ENCODE measurements around the gene YBX2.

Gene YBX2

DNA sequence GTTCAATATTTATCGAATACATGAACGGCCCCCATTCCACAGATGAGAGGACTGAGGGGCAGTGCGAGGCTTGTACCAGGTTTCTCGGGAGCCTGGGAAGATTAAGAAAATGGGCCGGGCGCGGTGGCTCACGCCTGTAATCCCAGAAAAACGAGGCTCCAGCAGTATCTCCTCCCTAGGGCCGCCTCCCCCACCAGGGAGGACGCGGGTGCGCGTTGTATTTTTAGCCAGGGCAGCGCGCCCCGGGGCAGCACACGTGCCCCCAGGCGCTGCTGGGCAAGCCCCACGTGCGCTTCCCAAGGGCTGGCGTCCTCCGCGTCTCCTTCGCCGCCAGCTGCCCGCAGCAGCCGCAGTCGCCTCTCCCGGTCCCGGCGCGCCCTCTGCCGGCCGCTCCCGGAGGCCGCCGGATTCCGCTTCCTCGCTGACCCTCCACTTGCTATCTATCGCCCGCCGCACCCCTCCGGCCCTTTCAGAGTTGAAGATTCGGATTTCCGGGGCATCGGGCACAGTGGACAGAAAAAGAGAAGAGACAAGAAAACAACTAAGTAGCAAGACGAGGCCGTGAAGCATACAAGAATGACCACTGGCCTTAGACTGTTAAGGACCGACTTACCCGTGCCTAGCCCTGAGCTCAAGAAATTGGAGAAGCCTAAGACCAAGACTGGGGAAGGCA lies 1.9 kb upstream of the YBX2 start (continued):
- TF ChIP-seq ELK4 (IDR thresholded peaks at IDR 0.05; ENCODE audit: borderline replicate concordance, low read depth, low read length) (no peak), KLF8 (tag by site-specific recombination; IDR thresholded peaks at IDR 0.05) (peak; percentile 54; the same call in 1 of the 2 replicates), ZBTB48 (tag by site-specific recombination; IDR thresholded peaks at IDR 0.05) (peak; percentile 38; the same call in 1 of the 2 replicates), ZNF558 (tag by site-specific recombination; IDR thresholded peaks at IDR 0.05) (no peak), ZIC2 (tag by site-specific recombination; IDR thresholded peaks at IDR 0.05) (peak; percentile 65), ZNF654 (tag by site-specific recombination; IDR thresholded peaks at IDR 0.05; ENCODE audit: low read depth) (peak; percentile 79), ZNF404 (tag by site-specific recombination; IDR thresholded peaks at IDR 0.05) (no peak), GLIS1 (tag by site-specific recombination; IDR thresholded peaks at IDR 0.05) (peak; percentile 80), BCL11A (tag by site-specific recombination; IDR thresholded peaks at IDR 0.05; ENCODE audit: low read depth) (no peak), ZNF114 (tag by site-specific recombination; IDR thresholded peaks at IDR 0.05) (no peak), ZNF169 (tag by site-specific recombination; IDR thresholded peaks at IDR 0.05) (no peak), ZNF214 (tag by site-specific recombination; IDR thresholded peaks at IDR 0.05; ENCODE audit: borderline replicate concordance) (no peak), ZNF585B (tag by site-specific recombination; IDR thresholded peaks at IDR 0.05) (no peak), ZNF157 (tag by site-specific recombination; IDR thresholded peaks at IDR 0.05) (no peak), IKZF3 (tag by site-specific recombination; IDR thresholded peaks at IDR 0.05) (peak; percentile 93), ZNF184 (tag by site-specific recombination; IDR thresholded peaks at IDR 0.05) (0 out of 2 replicates have a peak, but pooled peaks have one; percentile 33), FEZF1 (tag by site-specific recombination; IDR thresholded peaks at IDR 0.05) (no peak), ZNF202 (tag by site-specific recombination; IDR thresholded peaks at IDR 0.05; ENCODE audit: borderline replicate concordance) (no peak), KLF16 (tag by site-specific recombination; IDR thresholded peaks at IDR 0.05) (peak; percentile 75), ZEB2 (tag by site-specific recombination; IDR thresholded peaks at IDR 0.05) (peak; percentile 56; the same call in 1 of the 2 replicates), ZNF354C (tag by site-specific recombination; IDR thresholded peaks at IDR 0.05; ENCODE audit: borderline replicate concordance, low read depth) (no peak), TRIM28 (IDR thresholded peaks at IDR 0.05; ENCODE audit: borderline replicate concordance, low read length) (no peak), MEIS1 (CRISPR knock-in tag; IDR thresholded peaks at IDR 0.05; ENCODE audit: borderline replicate concordance) (no peak), ZSCAN5A (tag by site-specific recombination; IDR thresholded peaks at IDR 0.05) (no peak), ZNF350 (tag by site-specific recombination; IDR thresholded peaks at IDR 0.05) (no peak), ZNF777 (tag by site-specific recombination; IDR thresholded peaks at IDR 0.05; ENCODE audit: borderline replicate concordance) (no peak), RBAK (tag by site-specific recombination; IDR thresholded peaks at IDR 0.05) (no peak), ZNF521 (tag by site-specific recombination; IDR thresholded peaks at IDR 0.05) (no peak), ZNF132 (tag by site-specific recombination; IDR thresholded peaks at IDR 0.05; ENCODE audit: borderline replicate concordance) (no peak)
- TF ChIP-seq, protein P1, sequence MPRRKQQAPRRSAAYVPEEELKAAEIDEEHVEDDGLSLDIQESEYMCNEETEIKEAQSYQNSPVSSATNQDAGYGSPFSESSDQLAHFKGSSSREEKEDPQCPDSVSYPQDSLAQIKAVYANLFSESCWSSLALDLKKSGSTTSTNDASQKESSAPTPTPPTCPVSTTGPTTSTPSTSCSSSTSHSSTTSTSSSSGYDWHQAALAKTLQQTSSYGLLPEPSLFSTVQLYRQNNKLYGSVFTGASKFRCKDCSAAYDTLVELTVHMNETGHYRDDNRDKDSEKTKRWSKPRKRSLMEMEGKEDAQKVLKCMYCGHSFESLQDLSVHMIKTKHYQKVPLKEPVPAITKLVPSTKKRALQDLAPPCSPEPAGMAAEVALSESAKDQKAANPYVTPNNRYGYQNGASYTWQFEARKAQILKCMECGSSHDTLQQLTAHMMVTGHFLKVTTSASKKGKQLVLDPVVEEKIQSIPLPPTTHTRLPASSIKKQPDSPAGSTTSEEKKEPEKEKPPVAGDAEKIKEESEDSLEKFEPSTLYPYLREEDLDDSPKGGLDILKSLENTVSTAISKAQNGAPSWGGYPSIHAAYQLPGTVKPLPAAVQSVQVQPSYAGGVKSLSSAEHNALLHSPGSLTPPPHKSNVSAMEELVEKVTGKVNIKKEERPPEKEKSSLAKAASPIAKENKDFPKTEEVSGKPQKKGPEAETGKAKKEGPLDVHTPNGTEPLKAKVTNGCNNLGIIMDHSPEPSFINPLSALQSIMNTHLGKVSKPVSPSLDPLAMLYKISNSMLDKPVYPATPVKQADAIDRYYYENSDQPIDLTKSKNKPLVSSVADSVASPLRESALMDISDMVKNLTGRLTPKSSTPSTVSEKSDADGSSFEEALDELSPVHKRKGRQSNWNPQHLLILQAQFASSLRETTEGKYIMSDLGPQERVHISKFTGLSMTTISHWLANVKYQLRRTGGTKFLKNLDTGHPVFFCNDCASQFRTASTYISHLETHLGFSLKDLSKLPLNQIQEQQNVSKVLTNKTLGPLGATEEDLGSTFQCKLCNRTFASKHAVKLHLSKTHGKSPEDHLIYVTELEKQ (tag by site-specific recombination; IDR thresholded peaks at IDR 0.05; ENCODE audit: borderline replicate concordance) = peak; percentile 6; the same call in 1 of the 2 replicates
- TF ChIP-seq, protein P2, sequence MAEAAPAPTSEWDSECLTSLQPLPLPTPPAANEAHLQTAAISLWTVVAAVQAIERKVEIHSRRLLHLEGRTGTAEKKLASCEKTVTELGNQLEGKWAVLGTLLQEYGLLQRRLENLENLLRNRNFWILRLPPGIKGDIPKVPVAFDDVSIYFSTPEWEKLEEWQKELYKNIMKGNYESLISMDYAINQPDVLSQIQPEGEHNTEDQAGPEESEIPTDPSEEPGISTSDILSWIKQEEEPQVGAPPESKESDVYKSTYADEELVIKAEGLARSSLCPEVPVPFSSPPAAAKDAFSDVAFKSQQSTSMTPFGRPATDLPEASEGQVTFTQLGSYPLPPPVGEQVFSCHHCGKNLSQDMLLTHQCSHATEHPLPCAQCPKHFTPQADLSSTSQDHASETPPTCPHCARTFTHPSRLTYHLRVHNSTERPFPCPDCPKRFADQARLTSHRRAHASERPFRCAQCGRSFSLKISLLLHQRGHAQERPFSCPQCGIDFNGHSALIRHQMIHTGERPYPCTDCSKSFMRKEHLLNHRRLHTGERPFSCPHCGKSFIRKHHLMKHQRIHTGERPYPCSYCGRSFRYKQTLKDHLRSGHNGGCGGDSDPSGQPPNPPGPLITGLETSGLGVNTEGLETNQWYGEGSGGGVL (tag by site-specific recombination; IDR thresholded peaks at IDR 0.05) = no peak
- TF ChIP-seq, protein P3, sequence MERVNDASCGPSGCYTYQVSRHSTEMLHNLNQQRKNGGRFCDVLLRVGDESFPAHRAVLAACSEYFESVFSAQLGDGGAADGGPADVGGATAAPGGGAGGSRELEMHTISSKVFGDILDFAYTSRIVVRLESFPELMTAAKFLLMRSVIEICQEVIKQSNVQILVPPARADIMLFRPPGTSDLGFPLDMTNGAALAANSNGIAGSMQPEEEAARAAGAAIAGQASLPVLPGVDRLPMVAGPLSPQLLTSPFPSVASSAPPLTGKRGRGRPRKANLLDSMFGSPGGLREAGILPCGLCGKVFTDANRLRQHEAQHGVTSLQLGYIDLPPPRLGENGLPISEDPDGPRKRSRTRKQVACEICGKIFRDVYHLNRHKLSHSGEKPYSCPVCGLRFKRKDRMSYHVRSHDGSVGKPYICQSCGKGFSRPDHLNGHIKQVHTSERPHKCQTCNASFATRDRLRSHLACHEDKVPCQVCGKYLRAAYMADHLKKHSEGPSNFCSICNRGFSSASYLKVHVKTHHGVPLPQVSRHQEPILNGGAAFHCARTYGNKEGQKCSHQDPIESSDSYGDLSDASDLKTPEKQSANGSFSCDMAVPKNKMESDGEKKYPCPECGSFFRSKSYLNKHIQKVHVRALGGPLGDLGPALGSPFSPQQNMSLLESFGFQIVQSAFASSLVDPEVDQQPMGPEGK (tag by site-specific recombination; IDR thresholded peaks at IDR 0.05) = peak; percentile 80

All from HEK293 (cell line).